ENCODE measurements around the gene ADAM10. TPM values are rescaled to one million over a fixed set of nuclear protein-coding genes. Genes with fewer than 3 reads are reported as not detected.

Gene ADAM10
- total RNA-seq, 1 experiment from 2014 or later, result 474 TPM

DNA sequence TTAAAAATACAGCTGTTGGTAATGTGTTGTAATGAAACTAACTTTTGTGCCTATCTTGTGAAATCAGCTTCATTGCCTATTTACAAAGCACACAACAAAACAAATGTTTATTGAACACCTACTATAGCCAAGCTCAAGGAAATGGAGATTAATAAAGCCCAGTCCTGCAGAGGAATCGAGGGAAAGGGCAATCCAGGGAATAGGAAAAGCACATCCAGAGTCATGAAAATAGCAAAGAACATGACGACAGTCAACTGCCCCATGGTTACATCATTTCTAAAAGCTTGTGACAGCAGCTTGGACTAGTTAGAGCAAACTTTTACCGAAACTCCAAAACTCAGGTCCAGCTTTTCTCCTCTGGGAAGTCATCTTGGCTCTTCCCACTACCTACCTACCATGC is 160.5 kb downstream of the ADAM10 start:
- Mint-ChIP-seq H3K27me3 (ENCODE audit: unreplicated experiment) (no peaks in the 10 kb centered on the region), H3K9me3 (ENCODE audit: low read depth, unreplicated experiment) (peaks cover 3% of the 10 kb centered on the region), H3K4me1 (ENCODE audit: low read depth, unreplicated experiment) (peaks cover 32% of the 10 kb centered on the region), H3K4me3 (ENCODE audit: low read depth, unreplicated experiment) (no peak overlapping the region), H3K36me3 (ENCODE audit: insufficient read depth, unreplicated experiment) (peaks cover 23% of the 10 kb centered on the region), H3K27ac (ENCODE audit: unreplicated experiment) (no peak overlapping the region)
- CTCF ChIA-PET, result interaction anchor here (0.6 to 1.4 kb wide), 2 partner anchors 21 to 838 kb away, joined by 4 to 7 read pairs; no protein-coding TSS in a partner anchor
- DNase-seq, result no peak
- BruUV-seq (replicated peaks), result no TSS peak
- intact Hi-C loops (cut with micrococcal nuclease; ENCODE audit: unreplicated experiment), result no loop called here
- TF ChIP-seq, protein P1, sequence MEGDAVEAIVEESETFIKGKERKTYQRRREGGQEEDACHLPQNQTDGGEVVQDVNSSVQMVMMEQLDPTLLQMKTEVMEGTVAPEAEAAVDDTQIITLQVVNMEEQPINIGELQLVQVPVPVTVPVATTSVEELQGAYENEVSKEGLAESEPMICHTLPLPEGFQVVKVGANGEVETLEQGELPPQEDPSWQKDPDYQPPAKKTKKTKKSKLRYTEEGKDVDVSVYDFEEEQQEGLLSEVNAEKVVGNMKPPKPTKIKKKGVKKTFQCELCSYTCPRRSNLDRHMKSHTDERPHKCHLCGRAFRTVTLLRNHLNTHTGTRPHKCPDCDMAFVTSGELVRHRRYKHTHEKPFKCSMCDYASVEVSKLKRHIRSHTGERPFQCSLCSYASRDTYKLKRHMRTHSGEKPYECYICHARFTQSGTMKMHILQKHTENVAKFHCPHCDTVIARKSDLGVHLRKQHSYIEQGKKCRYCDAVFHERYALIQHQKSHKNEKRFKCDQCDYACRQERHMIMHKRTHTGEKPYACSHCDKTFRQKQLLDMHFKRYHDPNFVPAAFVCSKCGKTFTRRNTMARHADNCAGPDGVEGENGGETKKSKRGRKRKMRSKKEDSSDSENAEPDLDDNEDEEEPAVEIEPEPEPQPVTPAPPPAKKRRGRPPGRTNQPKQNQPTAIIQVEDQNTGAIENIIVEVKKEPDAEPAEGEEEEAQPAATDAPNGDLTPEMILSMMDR (IDR thresholded peaks at IDR 0.05; ENCODE audit: unreplicated experiment), result no peak

DNA sequence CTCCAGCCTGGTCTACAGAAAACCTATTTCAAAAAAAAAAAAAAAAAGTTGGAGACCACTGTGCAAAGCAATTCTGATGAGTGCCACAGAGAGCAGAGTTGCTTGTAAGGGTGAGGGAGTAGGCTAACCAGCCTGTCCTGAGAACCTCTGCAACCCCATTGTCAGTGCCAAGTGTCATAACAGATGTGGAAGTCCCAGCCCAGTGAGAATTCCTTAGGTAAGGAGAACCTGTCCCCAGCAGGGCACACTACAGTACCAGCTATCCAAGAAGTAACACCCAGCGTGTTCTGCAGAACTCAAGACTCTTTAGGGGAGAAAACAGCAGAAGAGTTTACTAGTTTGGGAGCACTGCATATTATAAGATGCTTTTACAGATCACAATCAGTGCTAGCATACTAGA is 161.4 kb downstream of the ADAM10 start:
- Mint-ChIP-seq H3K9me3 (ENCODE audit: low read depth, unreplicated experiment) (peaks cover 7% of the 10 kb centered on the region), H3K4me1 (ENCODE audit: low read depth, unreplicated experiment) (peaks cover 32% of the 10 kb centered on the region), H3K27ac (ENCODE audit: unreplicated experiment) (no peak overlapping the region), H3K27me3 (ENCODE audit: unreplicated experiment) (no peaks in the 10 kb centered on the region), H3K36me3 (ENCODE audit: insufficient read depth, unreplicated experiment) (peaks cover 13% of the 10 kb centered on the region), H3K4me3 (ENCODE audit: low read depth, unreplicated experiment) (no peak overlapping the region)
- CTCF ChIA-PET, result interaction anchor here (1.1 kb wide), 1 partner anchor 118 kb away, joined by 5 read pairs; no protein-coding TSS in a partner anchor
- no TSS peak for BruUV-seq (replicated peaks)
- TF ChIP-seq, protein P1 (IDR thresholded peaks at IDR 0.05; ENCODE audit: unreplicated experiment), result no peak
- DNase-seq, result no peak
- intact Hi-C loops (cut with micrococcal nuclease; ENCODE audit: unreplicated experiment), result no loop called here

DNA sequence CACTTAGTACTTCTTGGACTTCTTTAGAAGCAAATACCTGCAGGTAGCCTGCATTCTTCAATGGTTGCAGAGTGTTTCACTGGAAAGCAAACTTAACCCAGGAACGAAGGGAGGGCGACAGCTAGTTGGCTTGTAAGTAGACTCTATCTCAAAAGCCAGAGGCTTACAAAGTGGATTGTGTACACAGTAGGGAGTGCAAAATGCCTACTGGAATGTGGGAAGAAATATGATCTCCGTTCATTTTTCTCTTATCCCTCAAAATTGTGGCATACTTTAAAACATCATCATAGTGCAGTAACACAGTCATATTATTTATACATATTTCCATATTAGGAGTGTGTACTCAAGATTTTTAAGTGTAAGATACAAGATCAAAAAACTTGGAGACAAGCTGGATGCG is 162.0 kb downstream of the ADAM10 start:
- Mint-ChIP-seq H3K27ac (ENCODE audit: unreplicated experiment) (no peak overlapping the region), H3K27me3 (ENCODE audit: unreplicated experiment) (no peaks in the 10 kb centered on the region), H3K36me3 (ENCODE audit: insufficient read depth, unreplicated experiment) (peaks cover 10% of the 10 kb centered on the region), H3K4me1 (ENCODE audit: low read depth, unreplicated experiment) (peaks cover 32% of the 10 kb centered on the region), H3K9me3 (ENCODE audit: low read depth, unreplicated experiment) (peaks cover 7% of the 10 kb centered on the region), H3K4me3 (ENCODE audit: low read depth, unreplicated experiment) (no peak overlapping the region)
- CTCF ChIA-PET, result interaction anchor here (1.1 kb wide), 1 partner anchor 118 kb away, joined by 5 read pairs; no protein-coding TSS in a partner anchor
- intact Hi-C loops (cut with micrococcal nuclease; ENCODE audit: unreplicated experiment), result no loop called here
- TF ChIP-seq, protein P1 (IDR thresholded peaks at IDR 0.05; ENCODE audit: unreplicated experiment), result no peak
- no peak for DNase-seq
- BruUV-seq (replicated peaks), result no TSS peak

DNA sequence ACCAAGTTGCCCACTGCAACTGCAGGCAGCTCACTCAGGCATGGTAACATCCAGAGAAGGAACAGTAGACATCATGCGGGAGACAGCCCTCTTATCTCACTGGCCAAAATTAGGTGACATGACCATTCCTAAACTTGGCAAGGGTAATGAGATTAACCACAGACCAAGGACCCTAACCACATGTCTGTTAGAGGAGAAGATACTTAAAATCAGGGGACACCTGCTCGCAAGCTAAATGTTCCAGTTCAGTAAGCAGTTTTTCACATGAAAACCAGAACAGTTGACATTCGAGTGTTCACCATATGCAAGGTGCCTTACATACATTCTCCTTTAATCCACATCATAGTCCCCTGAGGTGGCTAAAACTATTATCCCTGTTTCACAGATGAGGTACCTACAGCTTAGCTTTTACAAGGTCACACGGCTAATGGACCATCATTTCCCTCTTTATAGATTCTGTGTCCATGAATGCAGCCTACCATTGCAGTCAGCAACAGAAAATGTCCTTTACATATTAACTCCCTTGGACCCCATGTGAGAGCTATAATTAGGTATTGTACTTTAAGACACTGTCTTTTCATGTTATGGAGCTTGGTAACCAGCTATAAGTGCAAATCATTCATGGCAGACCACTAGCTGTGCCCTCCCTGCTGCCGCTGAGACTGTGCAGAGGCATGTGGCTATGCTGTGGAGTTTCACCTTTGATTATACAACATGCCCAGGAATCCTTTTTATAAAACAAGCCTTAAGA is 163.6 kb downstream of the ADAM10 start:
- CTCF ChIA-PET, result no interaction called here
- TF ChIP-seq, protein P1 (IDR thresholded peaks at IDR 0.05; ENCODE audit: unreplicated experiment), result no peak
- DNase-seq, result no peak
- BruUV-seq (replicated peaks), result TSS peak; percentile 17
- intact Hi-C loops (cut with micrococcal nuclease; ENCODE audit: unreplicated experiment), result no loop called here
- Mint-ChIP-seq H3K9me3 (ENCODE audit: low read depth, unreplicated experiment) (peaks cover 10% of the 10 kb centered on the region), H3K36me3 (ENCODE audit: insufficient read depth, unreplicated experiment) (no peaks in the 10 kb centered on the region), H3K4me1 (ENCODE audit: low read depth, unreplicated experiment) (peaks cover 16% of the 10 kb centered on the region), H3K27me3 (ENCODE audit: unreplicated experiment) (no peaks in the 10 kb centered on the region), H3K4me3 (ENCODE audit: low read depth, unreplicated experiment) (no peak overlapping the region), H3K27ac (ENCODE audit: unreplicated experiment) (peak overlapping the region; percentile 24)
